H1 (cell line): ENCODE measurements around the gene KCNQ1. TPM values are rescaled to one million over a fixed set of nuclear protein-coding genes. Genes with fewer than 3 reads are reported as not detected.

ENCODE experiments used
- CTCF ChIA-PET: fragments of 300-600 bp; sonication (Branson Sonifier 250); formaldehyde crosslinking; loops from one replicate; lab custom pipeline; 2021; ENCODE audit not compliant: partially characterized antibody; lab: Charles Lee
- POLR2A ChIA-PET: fragments of 300-600 bp; sonication (Branson Sonifier 250); formaldehyde crosslinking; loops from one replicate; lab custom pipeline; 2021; ENCODE audit warnings: inconsistent platforms; ENCODE audit not compliant: partially characterized antibody; lab: Charles Lee
- DNase-seq, 2 experiments: peaks; one replicate each; pipeline versions ENCODE4 v3.0.0 to v3.0.0-alpha.2; 2010 to 2022; ENCODE audit warnings: low spot score in 2 of 2, low read depth in 1 of 2, mixed read lengths in 1 of 2
- FAIRE-seq: peaks from 2 replicates; lab custom pipeline; 2011; peaks lifted over from hg19 to GRCh38; lab: Jason Lieb, UNC
- H2AFZ ChIP-seq: 2 replicates; pipeline ENCODE4 v1.8.1; 2012; ENCODE audit warnings: low read length, inconsistent platforms
- H2AK5ac ChIP-seq: 2 replicates; pipeline ENCODE4 v1.6.1; 2013; ENCODE audit warnings: low read depth, low read length
- H2BK120ac ChIP-seq: replicated peaks from 2 replicates; pipeline ENCODE3; 2013; ENCODE audit warnings: low read depth, low read length, inconsistent platforms
- H2BK12ac ChIP-seq: 2 replicates; pipeline ENCODE4 v1.6.1; 2013; ENCODE audit warnings: low read depth, low read length
- H2BK15ac ChIP-seq: 2 replicates; pipeline ENCODE4 v1.6.1; 2013; ENCODE audit warnings: low read length
- H2BK20ac ChIP-seq: 2 replicates; pipeline ENCODE4 v1.6.1; 2013; ENCODE audit warnings: low read length
- H2BK5ac ChIP-seq: 2 replicates; pipeline ENCODE4 v1.6.1; 2013; ENCODE audit warnings: low read depth, low read length
- H3K14ac ChIP-seq: 2 replicates; pipeline ENCODE4 v1.6.1; 2013; ENCODE audit warnings: inconsistent platforms; ENCODE audit not compliant: insufficient read length
- H3K18ac ChIP-seq: 2 replicates; pipeline ENCODE4 v1.6.1; 2013; ENCODE audit warnings: low read length; ENCODE audit errors: extremely low read depth
- H3K23ac ChIP-seq: 2 replicates; pipeline ENCODE4 v1.6.1; 2013; ENCODE audit warnings: inconsistent platforms; ENCODE audit not compliant: insufficient read length
- H3K23me2 ChIP-seq: 2 replicates; pipeline ENCODE4 v1.6.1; 2013; ENCODE audit warnings: low read depth, low read length
- H3K27ac ChIP-seq: 2 replicates; pipeline ENCODE4 v1.6.1; 2011; ENCODE audit warnings: low read depth, low read length, inconsistent platforms
- H3K27me3 ChIP-seq, 4 experiments: replicated peaks in 1 of 4; 1 replicate in 1 of 4; 2 replicates in 3 of 4; pipeline versions ENCODE4 v1.6.1 to v1.8.1; 2011 to 2013; ENCODE audit warnings: low read length in 3 of 4, mild to moderate bottlenecking in 3 of 4, inconsistent platforms in 2 of 4, mixed read lengths in 2 of 4, moderate library complexity in 1 of 4; ENCODE audit not compliant: control insufficient read depth in 3 of 4, insufficient read depth in 3 of 4; ENCODE audit errors: extremely low read depth in 1 of 4
- H3K36me3 ChIP-seq, 4 experiments: 2 replicates each; pipeline versions ENCODE4 v1.6.1 to v1.8.1; 2011 to 2013; ENCODE audit warnings: mild to moderate bottlenecking in 4 of 4, low read length in 3 of 4, moderate library complexity in 2 of 4, control low read depth in 1 of 4, inconsistent platforms in 1 of 4; ENCODE audit not compliant: insufficient read depth in 4 of 4, control insufficient read depth in 2 of 4
- H3K4ac ChIP-seq: replicated peaks from 2 replicates; pipeline ENCODE3; 2013; ENCODE audit warnings: low read length, low read depth, mixed read lengths, inconsistent platforms; ENCODE audit not compliant: insufficient read length
- H3K4me1 ChIP-seq, 4 experiments: replicated peaks in 1 of 4; 1 replicate in 1 of 4; 2 replicates in 3 of 4; pipeline versions ENCODE4 v1.6.1 to v1.8.1; 2011 to 2013; ENCODE audit warnings: low read length in 3 of 4, inconsistent platforms in 2 of 4, mixed read lengths in 1 of 4; ENCODE audit not compliant: insufficient read depth in 4 of 4, control insufficient read depth in 3 of 4
- H3K4me2 ChIP-seq, 2 experiments: 2 replicates each; pipeline versions ENCODE4 v1.6.1 to v1.8.1; 2011 to 2013; ENCODE audit warnings: low read depth in 2 of 2, low read length in 2 of 2, control low read depth in 1 of 2, inconsistent platforms in 1 of 2, mild to moderate bottlenecking in 1 of 2; ENCODE audit not compliant: insufficient read depth in 1 of 2
- H3K4me3 ChIP-seq, 4 experiments: fragments of 200-600, 300-600 bp in 1 of 4; sonication (generic), shearing (Covaris generic), sonication (Bioruptor Twin) in 1 of 4; 2 replicates each; pipeline versions ENCODE4 v1.5.1 to v1.8.1; 2011 to 2016; ENCODE audit warnings: low read length in 4 of 4, low read depth in 3 of 4, control low read depth in 2 of 4, inconsistent platforms in 2 of 4, mild to moderate bottlenecking in 2 of 4, mixed read lengths in 1 of 4, moderate library complexity in 1 of 4; ENCODE audit not compliant: insufficient read depth in 2 of 4; ENCODE audit errors: extremely low read depth in 1 of 4
- H3K56ac ChIP-seq: replicated peaks from 2 replicates; pipeline ENCODE3; 2013; ENCODE audit warnings: low read depth, mild to moderate bottlenecking, mixed read lengths, low read length, inconsistent platforms; ENCODE audit not compliant: insufficient read length
- H3K79me1 ChIP-seq: 2 replicates; pipeline ENCODE4 v1.6.1; 2013; ENCODE audit warnings: low read depth, low read length, control low read depth
- H3K79me2 ChIP-seq, 2 experiments: 2 replicates each; pipeline versions ENCODE4 v1.6.1 to v1.8.1; 2012 to 2013; ENCODE audit warnings: low read length in 2 of 2, mild to moderate bottlenecking in 2 of 2, inconsistent platforms in 1 of 2; ENCODE audit not compliant: insufficient read depth in 2 of 2, control insufficient read depth in 1 of 2
- H3K9ac ChIP-seq, 4 experiments: replicated peaks in 1 of 4; 1 replicate in 1 of 4; 2 replicates in 3 of 4; pipeline versions ENCODE4 v1.6.1 to v1.8.1; 2011 to 2013; ENCODE audit warnings: low read depth in 3 of 4, low read length in 3 of 4, control low read depth in 2 of 4, mild to moderate bottlenecking in 2 of 4, moderate library complexity in 2 of 4, inconsistent platforms in 1 of 4; ENCODE audit errors: extremely low read depth in 1 of 4
- H3K9me3 ChIP-seq, 2 experiments: 2 replicates each; pipeline versions ENCODE4 v1.6.1 to v1.8.1; 2012 to 2013; ENCODE audit warnings: mild to moderate bottlenecking in 2 of 2, moderate library complexity in 2 of 2, control low read depth in 1 of 2, inconsistent platforms in 1 of 2, low read depth in 1 of 2, low read length in 1 of 2, mixed read lengths in 1 of 2; ENCODE audit not compliant: insufficient read depth in 2 of 2
- H4K20me1 ChIP-seq, 2 experiments: replicated peaks in 1 of 2; 2 replicates each; pipeline versions ENCODE3 to v1.8.1; 2011 to 2013; ENCODE audit warnings: inconsistent platforms in 2 of 2, low read length in 2 of 2, mild to moderate bottlenecking in 1 of 2; ENCODE audit not compliant: insufficient read depth in 2 of 2, control insufficient read depth in 1 of 2
- H4K5ac ChIP-seq: 2 replicates; pipeline ENCODE4 v1.6.1; 2013; ENCODE audit warnings: low read length, low read depth, mixed read lengths, inconsistent platforms; ENCODE audit not compliant: insufficient read length
- H4K8ac ChIP-seq: 2 replicates; pipeline ENCODE4 v1.8.0; 2013; ENCODE audit warnings: mild to moderate bottlenecking, moderate library complexity, low read length, inconsistent platforms; ENCODE audit not compliant: insufficient read depth; ENCODE audit errors: extremely low read depth
- H4K91ac ChIP-seq: replicated peaks from 2 replicates; pipeline ENCODE3; 2013; ENCODE audit warnings: low read length, mixed read lengths, inconsistent platforms; ENCODE audit not compliant: insufficient read length
- GTF2F1 ChIP-seq: IDR thresholded peaks from 2 replicates; pipeline ENCODE4 v1.6.1; 2012; ENCODE audit warnings: low read depth, low read length, improper control_type of control experiment, borderline replicate concordance
- KDM4A ChIP-seq: IDR thresholded peaks from one replicate; pipeline ENCODE4 v1.7.1; 2012; ENCODE audit warnings: low read depth, mild to moderate bottlenecking, moderate library complexity, low read length, inconsistent platforms; ENCODE audit not compliant: severe bottlenecking
- WGBS, 2 experiments: shearing (Covaris generic) in 1 of 2; methylation state at CpG; one replicate each; pipeline versions ENCODE4 v1.1.6 to v1.1.7; 2013 to 2015; ENCODE audit warnings: low lambda C conversion rate in 2 of 2, mixed read lengths in 2 of 2, inconsistent platforms in 1 of 2, low coverage in 1 of 2, missing lambda C conversion rate in 1 of 2; ENCODE audit not compliant: insufficient replicate concordance in 2 of 2, insufficient coverage in 1 of 2, insufficient read length in 1 of 2; ENCODE audit errors: extremely low coverage in 1 of 2, missing lambda C conversion rate in 1 of 2; 5-methylcytosine and 5-hydroxymethylcytosine counted together
- polyA plus RNA-seq, 7 experiments: library from polyadenylated mRNA; depleted of rRNA in 3 of 7; stranded (reverse) in 5 of 7; unstranded in 2 of 7; fragments of >200 nt in 5 of 7; fragments of 200-250 nt in 2 of 7; gene quantifications; 1 replicate in 5 of 7; 2 replicates in 1 of 7; 4 replicates in 1 of 7; pipeline versions ENCODE4 v1.2.1 to v1.2.3, GENCODE V29; 2011 to 2013; ENCODE audit warnings: missing spikeins in 2 of 7, mixed read lengths in 2 of 7
- total RNA-seq: library from RNA; stranded (reverse); fragmentation: NEBNext Ultra II Directional; extraction: Animal tissue kit (Norgen Biotek cat#: 25700); gene quantifications from 2 replicates; pipeline ENCODE4 v1.2.1, GENCODE V29; 2021
- TF ChIP-seq, protein P1 (sequence below): IDR thresholded peaks from 2 replicates; pipeline ENCODE4 v1.6.1; 2011; ENCODE audit warnings: low read depth, mild to moderate bottlenecking, low read length; ENCODE audit not compliant: insufficient read depth

Gene KCNQ1
- total and polyA plus RNA-seq, 2 of the 8 experiments (the other 6 are each of a cell fraction or from before 2014, with no cell fraction given), result 1.9 to 2.0 TPM

DNA sequence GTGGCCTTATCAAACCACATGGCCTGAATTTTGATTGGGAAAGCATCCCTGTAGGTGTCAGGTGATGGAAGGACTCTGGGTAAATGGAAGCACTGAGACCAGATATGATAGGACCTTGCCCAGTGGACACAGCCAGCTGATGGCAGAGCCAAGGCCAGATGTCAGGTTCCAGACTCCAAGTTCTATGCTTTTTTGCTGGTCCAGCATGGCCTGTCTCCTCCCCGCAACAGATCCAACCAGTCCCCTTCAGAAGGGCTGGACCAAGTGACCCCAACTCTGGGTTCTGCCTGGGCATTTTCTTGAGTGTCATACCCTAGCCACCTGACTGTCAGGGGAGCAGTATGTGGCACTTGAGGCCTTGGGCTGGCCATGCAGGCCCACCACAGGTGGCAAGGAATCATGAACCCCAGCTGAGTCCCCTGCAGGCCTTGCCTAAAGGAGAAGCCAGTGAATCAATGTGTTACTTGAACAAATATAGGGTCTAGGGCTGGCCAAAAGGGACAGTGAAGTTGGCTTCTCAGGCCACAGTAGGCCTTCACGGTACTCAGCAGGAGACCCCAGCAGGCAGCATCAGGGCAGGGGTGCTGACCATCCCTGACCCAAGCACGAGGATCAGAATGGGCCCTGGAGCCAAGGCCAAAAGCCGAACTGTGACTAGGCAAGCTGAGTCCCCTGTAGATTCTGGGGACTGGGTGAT, 227.9 kb downstream of the KCNQ1 start:
- Histone ChIP-seq H3K14ac (no peak overlapping the region), H2BK15ac (no peak overlapping the region), H2BK120ac (no peak overlapping the region), H3K4me3 (no peak overlapping the region), H2BK20ac (no peak overlapping the region), H2AFZ (no peak overlapping the region), H4K20me1 (peaks cover 16 to 36% of the 10 kb centered on the region in 2 experiments), H3K9ac (no peak overlapping the region), H3K9me3 (no peaks in the 10 kb centered on the region), H3K4ac (no peak overlapping the region), H3K4me2 (no peak overlapping the region), H3K27me3 (peaks cover 0 to 9% (median 0%) of the 10 kb centered on the region in 4 experiments; a peak in 4 of 7 replicates), H3K23ac (no peak overlapping the region), H3K27ac (no peak overlapping the region), H4K8ac (no peak overlapping the region), H3K18ac (no peak overlapping the region), H3K79me1 (peaks cover 4% of the 10 kb centered on the region; the same call in 1 of the 2 replicates), H2BK5ac (no peak overlapping the region), H3K56ac (no peak overlapping the region), H3K36me3 (peaks cover 0 to 4% (median 2%) of the 10 kb centered on the region in 4 experiments; a peak in 2 of 8 replicates), H2BK12ac (no peak overlapping the region), H4K91ac (no peak overlapping the region), H3K79me2 (peaks cover 0 to 9% of the 10 kb centered on the region in 2 experiments; a peak in 2 of 4 replicates), H2AK5ac (no peak overlapping the region), H4K5ac (no peak overlapping the region), H3K23me2 (no peaks in the 10 kb centered on the region), H3K4me1 (peaks cover 0 to 7% (median 0%) of the 10 kb centered on the region in 4 experiments; a peak in 2 of 7 replicates)
- FAIRE-seq (no peak), DNase-seq (peak in 1 of 2 experiments; percentile 28)
- TF ChIP-seq, protein P1, sequence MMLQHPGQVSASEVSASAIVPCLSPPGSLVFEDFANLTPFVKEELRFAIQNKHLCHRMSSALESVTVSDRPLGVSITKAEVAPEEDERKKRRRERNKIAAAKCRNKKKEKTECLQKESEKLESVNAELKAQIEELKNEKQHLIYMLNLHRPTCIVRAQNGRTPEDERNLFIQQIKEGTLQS, result no peak
- TF ChIP-seq GTF2F1, result no peak
- TF ChIP-seq KDM4A, result no peak
- ChIA-PET POLR2A (no interaction called here), CTCF (interaction anchor here (1.0 to 1.8 kb wide), 5 partner anchors 19 to 218 kb away, joined by 3 to 5 read pairs (median 3); no protein-coding TSS in a partner anchor)
- WGBS, 2 experiments, result 91% methylated on average over 4 of the region's 4 CpGs; no CpG with 5 or more reads in 1 of the 2 experiments
